GM12878 (cell line): Measurements from ENCODE around the gene CAPSL. TPM values are rescaled to one million over a fixed set of nuclear protein-coding genes. Genes with fewer than 3 reads are reported as not detected.

Source experiments
- ATF7 ChIP-seq: fragments of 450-650 bp; IDR thresholded peaks from 2 replicates; pipeline ENCODE4 v1.6.1; 2016; ENCODE audit warnings: low read depth, mild to moderate bottlenecking
- BRCA1 ChIP-seq: IDR thresholded peaks from 2 replicates; pipeline ENCODE4 v1.6.1; 2011; ENCODE audit warnings: low read depth, low read length, improper control_type of control experiment
- CBX5 ChIP-seq: sonication (generic); IDR thresholded peaks from 2 replicates; pipeline ENCODE4 v1.6.1; 2016; ENCODE audit warnings: low read depth, moderate library complexity, mild to moderate bottlenecking, inconsistent platforms
- CHD4 ChIP-seq: fragments of 200-600 bp; sonication (generic); IDR thresholded peaks from 2 replicates; pipeline ENCODE4 v1.6.1; 2016; ENCODE audit warnings: mild to moderate bottlenecking
- CREM ChIP-seq: IDR thresholded peaks from 2 replicates; pipeline ENCODE4 v1.6.1; 2014; ENCODE audit warnings: antibody characterized with exemption, low read depth
- ELK1 ChIP-seq: IDR thresholded peaks from 2 replicates; pipeline ENCODE4 v1.6.1; 2012; ENCODE audit warnings: low read depth, low read length, improper control_type of control experiment
- EZH2 ChIP-seq: IDR thresholded peaks from 2 replicates; pipeline ENCODE4 v1.6.1; 2012; ENCODE audit warnings: low read depth, mild to moderate bottlenecking, control low read depth, inconsistent platforms, low read length, borderline replicate concordance; ENCODE audit not compliant: control insufficient read depth
- FOS ChIP-seq: IDR thresholded peaks from 3 replicates; pipeline ENCODE4 v1.6.1; 2011; ENCODE audit warnings: borderline replicate concordance; ENCODE audit not compliant: insufficient read length; ENCODE audit errors: extremely low read depth
- FOXK2 ChIP-seq: fragments of 450-650 bp; IDR thresholded peaks from 2 replicates; pipeline ENCODE4 v1.6.1; 2017; ENCODE audit warnings: mild to moderate bottlenecking, moderate library complexity
- FOXM1 ChIP-seq: IDR thresholded peaks from 2 replicates; pipeline ENCODE4 v1.6.1; 2012; ENCODE audit warnings: low read depth, mild to moderate bottlenecking, inconsistent platforms, low read length, moderate library complexity
- HDGF ChIP-seq: fragments of 450-650 bp; IDR thresholded peaks from 2 replicates; pipeline ENCODE4 v1.6.1; 2016; ENCODE audit warnings: antibody characterized with exemption
- KLF5 ChIP-seq: fragments of 450-650 bp; IDR thresholded peaks from 2 replicates; pipeline ENCODE4 v1.6.1; 2014; ENCODE audit warnings: mild to moderate bottlenecking; ENCODE audit not compliant: partially characterized antibody
- MEF2A ChIP-seq: IDR thresholded peaks from 2 replicates; pipeline ENCODE4 v1.6.1; 2011; ENCODE audit warnings: low read depth, mild to moderate bottlenecking, low read length, moderate library complexity; ENCODE audit not compliant: insufficient read depth
- MEF2B ChIP-seq: fragments of 450-650 bp; IDR thresholded peaks from 2 replicates; pipeline ENCODE4 v1.6.1; 2018; ENCODE audit warnings: mild to moderate bottlenecking, moderate library complexity; ENCODE audit not compliant: partially characterized antibody, poor library complexity, severe bottlenecking
- NFYA ChIP-seq: IDR thresholded peaks from 2 replicates; pipeline ENCODE4 v1.6.1; 2011; ENCODE audit warnings: low read depth, mild to moderate bottlenecking, low read length, improper control_type of control experiment, borderline replicate concordance
- NR2F1 ChIP-seq: fragments of 450-650 bp; conservative IDR thresholded peaks from 2 replicates; pipeline ENCODE4 v1.6.1; 2017; ENCODE audit warnings: mild to moderate bottlenecking
- PAX5 ChIP-seq: IDR thresholded peaks from 2 replicates; pipeline ENCODE4 v1.6.1; 2011; ENCODE audit warnings: low read depth, low read length, borderline replicate concordance
- RAD21 ChIP-seq: IDR thresholded peaks from 2 replicates; pipeline ENCODE4 v1.6.1; 2011; ENCODE audit warnings: mild to moderate bottlenecking, low read depth, low read length, moderate library complexity; ENCODE audit not compliant: insufficient read depth
- RAD51 ChIP-seq: fragments of 450-650 bp; IDR thresholded peaks from 2 replicates; pipeline ENCODE4 v1.6.1; 2016; ENCODE audit warnings: moderate library complexity, mild to moderate bottlenecking, inconsistent platforms
- SMARCA5 ChIP-seq: fragments of 450-650 bp; IDR thresholded peaks from 2 replicates; pipeline ENCODE4 v1.6.1; 2017; ENCODE audit warnings: mild to moderate bottlenecking
- SMC3 ChIP-seq: IDR thresholded peaks from 2 replicates; pipeline ENCODE4 v1.6.1; 2011; ENCODE audit warnings: low read length, improper control_type of control experiment, borderline replicate concordance
- SP1 ChIP-seq: IDR thresholded peaks from one replicate; pipeline ENCODE4 v1.6.1; 2011; ENCODE audit warnings: low read depth, low read length
- SPI1 ChIP-seq: IDR thresholded peaks from 2 replicates; pipeline ENCODE4 v1.6.1; 2011; ENCODE audit warnings: low read depth, mild to moderate bottlenecking, low read length, moderate library complexity, borderline replicate concordance; ENCODE audit not compliant: insufficient read depth
- STAT1 ChIP-seq: fragments of 450-650 bp; conservative IDR thresholded peaks from 2 replicates; pipeline ENCODE4 v1.6.1; 2014; ENCODE audit warnings: antibody characterized with exemption, mild to moderate bottlenecking
- TARDBP ChIP-seq: IDR thresholded peaks from 2 replicates; pipeline ENCODE4 v1.6.1; 2016; ENCODE audit warnings: borderline replicate concordance
- TCF12 ChIP-seq: IDR thresholded peaks from 2 replicates; pipeline ENCODE4 v1.6.1; 2011; ENCODE audit warnings: low read depth, mild to moderate bottlenecking, low read length
- TCF7 ChIP-seq: IDR thresholded peaks from 2 replicates; pipeline ENCODE4 v1.6.1; 2014; ENCODE audit warnings: antibody characterized with exemption, borderline replicate concordance
- USF2 ChIP-seq: IDR thresholded peaks from 2 replicates; pipeline ENCODE4 v1.6.1; 2011; ENCODE audit warnings: low read depth, low read length, improper control_type of control experiment, borderline replicate concordance
- ZBTB33 ChIP-seq: fragments of 450-650 bp; IDR thresholded peaks from 2 replicates; pipeline ENCODE4 v1.6.1; 2017; ENCODE audit warnings: mild to moderate bottlenecking
- ZNF24 ChIP-seq: fragments of 450-650 bp; IDR thresholded peaks from 2 replicates; pipeline ENCODE4 v1.6.1; 2017; ENCODE audit warnings: antibody characterized with exemption, mild to moderate bottlenecking
- ZNF274 ChIP-seq: IDR thresholded peaks from one replicate; pipeline ENCODE4 v1.8.0; 2011; ENCODE audit not compliant: insufficient read length, insufficient read depth
- polyA plus RNA-seq, 11 experiments: library from polyadenylated mRNA; depleted of rRNA in 4 of 11; unstranded in 6 of 11; stranded (reverse) in 5 of 11; fragments of >200 nt; fragmentation: Nextera tagmentation in 4 of 11; fragmentation: Illumina TruSeq in 1 of 11; extraction: Ambion mirVana in 4 of 11; extraction: Trizol in 1 of 11; gene quantifications; 1 replicate in 1 of 11; 2 replicates in 10 of 11; pipeline versions ENCODE4 v1.2.1 to v1.2.3, GENCODE V29; 2011 to 2016; ENCODE audit warnings: inconsistent platforms in 2 of 11, missing spikeins in 2 of 11, low read depth in 1 of 11
- total RNA-seq, 4 experiments: library from RNA; depleted of rRNA in 3 of 4; stranded (reverse); fragments of >200 nt in 3 of 4; fragmentation: Illumina TruSeq in 1 of 4; extraction: Trizol in 1 of 4; gene quantifications; 2 replicates each; pipeline versions ENCODE4 v1.2.1 to v1.2.3, GENCODE V29; 2013 to 2021

CAPSL gene
- total and polyA plus RNA-seq, 10 of the 15 experiments (the other 5 are each of a cell fraction or from before 2014, with no cell fraction given), result 0.19 to 0.57 (median 0.20) TPM; not detected in 7

- no peak for TF ChIP-seq ZBTB33
- TF ChIP-seq CHD4, result no peak
- no peak for TF ChIP-seq EZH2
- no peak for TF ChIP-seq CBX5
- no peak for TF ChIP-seq TARDBP
- no peak for TF ChIP-seq TCF12
- no peak for TF ChIP-seq BRCA1
- TF ChIP-seq STAT1, result no peak
- TF ChIP-seq NFYA, result no peak
- peak; percentile 85 for TF ChIP-seq MEF2B
- TF ChIP-seq ATF7, result peak; percentile 80
- TF ChIP-seq ELK1, result no peak
- TF ChIP-seq FOXK2, result no peak
- no peak for TF ChIP-seq KLF5
- TF ChIP-seq PAX5, result 0 out of 2 replicates have a peak, but pooled peaks have one; percentile 18
- no peak for TF ChIP-seq RAD51
- no peak for TF ChIP-seq FOS
- no peak for TF ChIP-seq ZNF24
- TF ChIP-seq CREM, result peak; percentile 88
- no peak for TF ChIP-seq SP1
- TF ChIP-seq HDGF, result 0 out of 2 replicates have a peak, but pooled peaks have one; percentile 19
- TF ChIP-seq NR2F1, result no peak
- no peak for TF ChIP-seq USF2
- TF ChIP-seq SMC3, result no peak
- TF ChIP-seq ZNF274, result no peak
- TF ChIP-seq TCF7, result no peak
- TF ChIP-seq SMARCA5, result no peak
- peak; percentile 91 for TF ChIP-seq MEF2A
- TF ChIP-seq SPI1, result peak; percentile 78
- TF ChIP-seq FOXM1, result peak; percentile 73
- no peak for TF ChIP-seq RAD21
Measured at GRCh38 chr5:35904443-35905132, 33.8 kb downstream of the CAPSL start (continued).
